Spleen (tissue), 7 donors: ENCODE results near the gene PLG.

ENCODE experiments used
- POLR2A ChIP-seq, 3 donors: fragments of 450-650 bp; IDR thresholded peaks; one replicate each; pipeline ENCODE4 v1.5.1; 2017; ENCODE audit warnings: antibody characterized with exemption in 3 of 3, mild to moderate bottlenecking in 1 of 3
- POLR2AphosphoS5 ChIP-seq, 3 donors: sonication (generic); formaldehyde crosslinking; IDR thresholded peaks; one replicate each; pipeline ENCODE4 v1.5.1; 2017; ENCODE audit warnings: antibody characterized with exemption in 3 of 3
- TF ChIP-seq, protein P1 (sequence below), 11 experiments: fragments of 200-600 bp in 7 of 11; fragments of 450-650 bp in 4 of 11; sonication (generic) in 4 of 11; IDR thresholded peaks in 8 of 11; conservative IDR thresholded peaks in 3 of 11; 1 replicate in 7 of 11; 2 replicates in 4 of 11; pipeline versions ENCODE4 v1.4.0 to v1.8.0; 2016 to 2021; ENCODE audit warnings: antibody characterized with exemption in 11 of 11, inconsistent platforms in 4 of 11, mild to moderate bottlenecking in 1 of 11
- donor health status: DM: no; HTN: no; CAD: no; lungs with moderate emphysema.
- donor health status: DM: no; HTN: no; CAD: no.
- donor health status: DM: no; HTN: no; CAD: no.

DNA sequence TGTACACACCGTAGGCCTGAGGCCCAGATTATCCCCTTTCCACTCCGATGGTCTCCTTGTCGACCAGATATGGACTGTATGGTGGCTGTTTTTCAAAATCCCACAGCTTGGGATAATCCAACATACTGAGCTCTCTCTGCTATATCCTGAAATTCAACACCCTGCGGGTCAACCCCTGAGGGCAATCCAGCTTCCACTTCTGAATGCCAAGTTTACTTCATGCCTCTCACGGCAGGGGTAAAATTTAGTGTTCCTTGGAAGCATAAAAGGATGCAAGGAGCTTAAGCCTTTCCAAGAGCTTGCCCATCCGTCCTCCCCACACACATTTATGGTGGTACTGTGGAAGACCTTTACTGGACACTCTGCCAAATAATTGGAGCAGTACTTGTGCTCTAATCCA is 90.7 kb downstream of the PLG start:
- TF ChIP-seq, protein P1, sequence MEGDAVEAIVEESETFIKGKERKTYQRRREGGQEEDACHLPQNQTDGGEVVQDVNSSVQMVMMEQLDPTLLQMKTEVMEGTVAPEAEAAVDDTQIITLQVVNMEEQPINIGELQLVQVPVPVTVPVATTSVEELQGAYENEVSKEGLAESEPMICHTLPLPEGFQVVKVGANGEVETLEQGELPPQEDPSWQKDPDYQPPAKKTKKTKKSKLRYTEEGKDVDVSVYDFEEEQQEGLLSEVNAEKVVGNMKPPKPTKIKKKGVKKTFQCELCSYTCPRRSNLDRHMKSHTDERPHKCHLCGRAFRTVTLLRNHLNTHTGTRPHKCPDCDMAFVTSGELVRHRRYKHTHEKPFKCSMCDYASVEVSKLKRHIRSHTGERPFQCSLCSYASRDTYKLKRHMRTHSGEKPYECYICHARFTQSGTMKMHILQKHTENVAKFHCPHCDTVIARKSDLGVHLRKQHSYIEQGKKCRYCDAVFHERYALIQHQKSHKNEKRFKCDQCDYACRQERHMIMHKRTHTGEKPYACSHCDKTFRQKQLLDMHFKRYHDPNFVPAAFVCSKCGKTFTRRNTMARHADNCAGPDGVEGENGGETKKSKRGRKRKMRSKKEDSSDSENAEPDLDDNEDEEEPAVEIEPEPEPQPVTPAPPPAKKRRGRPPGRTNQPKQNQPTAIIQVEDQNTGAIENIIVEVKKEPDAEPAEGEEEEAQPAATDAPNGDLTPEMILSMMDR (IDR thresholded peaks at IDR 0.05 in 8 of 11, conservative IDR thresholded peaks at IDR 0.05 in 3 of 11), result no peak
- no peak for TF ChIP-seq POLR2A (IDR thresholded peaks at IDR 0.05)
- no peak for TF ChIP-seq POLR2AphosphoS5 (IDR thresholded peaks at IDR 0.05)
